SU-DHL-6 (cell line): ENCODE results near the gene MTCL1.

Experiments
- EZH2phosphoT487 ChIP-seq: fragments of 200-600 bp; sonication (generic), shearing (Covaris generic); conservative IDR thresholded peaks from 2 replicates; pipeline ENCODE4 v1.6.1; 2018; ENCODE audit warnings: mild to moderate bottlenecking, antibody characterized with exemption, low read length, moderate library complexity, mixed read lengths
- TF ChIP-seq, protein P1 (sequence below): fragments of 200-600 bp; sonication (generic); IDR thresholded peaks from one replicate; pipeline ENCODE4 v1.5.1; 2017; ENCODE audit warnings: antibody characterized with exemption, mild to moderate bottlenecking, low read length, moderate library complexity; ENCODE audit not compliant: insufficient read depth, poor library complexity, severe bottlenecking

DNA sequence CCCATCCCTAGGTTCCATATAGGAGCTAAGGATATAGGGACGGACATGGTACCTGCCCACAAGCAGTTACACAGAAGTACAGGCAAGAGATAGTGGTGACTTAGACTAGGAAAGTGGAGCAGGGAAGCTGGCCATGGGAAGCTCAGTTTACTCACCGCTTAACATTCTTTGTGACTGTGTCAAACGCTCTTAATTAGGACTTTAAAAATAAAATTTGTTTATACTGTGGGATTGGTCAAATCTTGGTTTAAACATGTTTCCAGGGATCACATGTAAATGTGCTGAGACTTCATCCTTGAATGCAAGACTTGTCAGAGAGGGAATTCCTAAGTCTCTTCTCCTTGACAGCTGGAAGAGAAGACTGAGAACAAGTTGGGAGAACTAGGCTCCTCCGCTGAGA, 107.3 kb downstream of the MTCL1 start:
- TF ChIP-seq, protein P1, sequence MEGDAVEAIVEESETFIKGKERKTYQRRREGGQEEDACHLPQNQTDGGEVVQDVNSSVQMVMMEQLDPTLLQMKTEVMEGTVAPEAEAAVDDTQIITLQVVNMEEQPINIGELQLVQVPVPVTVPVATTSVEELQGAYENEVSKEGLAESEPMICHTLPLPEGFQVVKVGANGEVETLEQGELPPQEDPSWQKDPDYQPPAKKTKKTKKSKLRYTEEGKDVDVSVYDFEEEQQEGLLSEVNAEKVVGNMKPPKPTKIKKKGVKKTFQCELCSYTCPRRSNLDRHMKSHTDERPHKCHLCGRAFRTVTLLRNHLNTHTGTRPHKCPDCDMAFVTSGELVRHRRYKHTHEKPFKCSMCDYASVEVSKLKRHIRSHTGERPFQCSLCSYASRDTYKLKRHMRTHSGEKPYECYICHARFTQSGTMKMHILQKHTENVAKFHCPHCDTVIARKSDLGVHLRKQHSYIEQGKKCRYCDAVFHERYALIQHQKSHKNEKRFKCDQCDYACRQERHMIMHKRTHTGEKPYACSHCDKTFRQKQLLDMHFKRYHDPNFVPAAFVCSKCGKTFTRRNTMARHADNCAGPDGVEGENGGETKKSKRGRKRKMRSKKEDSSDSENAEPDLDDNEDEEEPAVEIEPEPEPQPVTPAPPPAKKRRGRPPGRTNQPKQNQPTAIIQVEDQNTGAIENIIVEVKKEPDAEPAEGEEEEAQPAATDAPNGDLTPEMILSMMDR, result no peak
- no peak for TF ChIP-seq EZH2phosphoT487
